ENCODE data around the gene SORD. TPM values are rescaled to one million over a fixed set of nuclear protein-coding genes. Genes with fewer than 3 reads are reported as not detected.

The SORD gene
- polyA plus RNA-seq, 1 donor = 61.1 TPM

- Histone ChIP-seq H3K4me1 (ENCODE audit: control insufficient read depth, insufficient read depth, low read length) (no peaks in the 10 kb centered on the region), H3K27ac (ENCODE audit: low read length) (no peak overlapping the region), H3K4me3 (ENCODE audit: low read length) (no peak overlapping the region), H3K36me3 (ENCODE audit: control insufficient read depth, insufficient read depth, low read length) (no peaks in the 10 kb centered on the region), H3K9me3 (ENCODE audit: control insufficient read depth, low read depth, low read length) (no peaks in the 10 kb centered on the region), H3K27me3 (ENCODE audit: control insufficient read depth, insufficient read depth, low read length) (peaks cover 60% of the 10 kb centered on the region)
- DNase-seq = no peak
These were observed 100.4 kb downstream of the SORD start for GRCh38 chr15:45123397-45123796.

DNA sequence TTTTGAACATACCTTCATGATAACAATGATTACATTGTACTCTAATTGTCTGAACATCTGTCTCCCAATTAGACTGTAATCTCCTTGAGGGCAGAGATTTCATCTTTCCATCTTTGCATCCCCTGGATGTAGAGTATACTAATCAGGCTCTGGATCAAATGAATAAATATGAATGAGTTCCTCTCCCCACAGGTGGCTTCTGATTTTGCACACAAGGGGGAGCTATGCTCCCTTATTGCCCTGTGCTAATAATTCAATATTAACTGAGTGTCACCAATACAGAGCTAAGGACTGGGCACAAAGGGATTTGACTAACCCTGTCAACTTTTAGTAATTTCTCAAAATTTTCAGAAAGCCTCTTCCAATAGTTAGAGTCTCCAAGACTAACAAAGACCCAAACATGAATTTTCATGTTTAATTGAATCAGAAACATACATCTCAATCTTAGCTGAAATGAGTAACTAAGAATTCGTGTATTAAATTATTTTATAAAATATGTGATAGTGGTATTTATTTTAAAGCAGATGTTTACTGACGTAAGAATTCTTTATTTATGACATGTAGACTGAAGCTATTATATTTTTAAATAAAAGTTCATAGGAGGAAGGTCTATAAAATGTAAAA is 103.7 kb downstream of the SORD start:
- Histone ChIP-seq H3K27me3 (ENCODE audit: control insufficient read depth, insufficient read depth, low read length) (peaks cover 78% of the 10 kb centered on the region), H3K4me1 (ENCODE audit: control insufficient read depth, insufficient read depth, low read length) (peaks cover 2% of the 10 kb centered on the region), H3K9me3 (ENCODE audit: control insufficient read depth, low read depth, low read length) (peaks cover 5% of the 10 kb centered on the region), H3K27ac (ENCODE audit: low read length) (no peak overlapping the region), H3K4me3 (ENCODE audit: low read length) (no peak overlapping the region), H3K36me3 (ENCODE audit: control insufficient read depth, insufficient read depth, low read length) (no peaks in the 10 kb centered on the region)
- WGBS (ENCODE audit: insufficient coverage, low lambda C conversion rate) = 47% methylated on average over 2 of the region's 2 CpGs
- DNase-seq = no peak

Other genes starting within 250 kb of the SORD start
- gene TERB2, start 66.5 kb upstream of the SORD start, polyA plus RNA-seq = not detected
- 0.04 TPM for gene DUOX2, start 91.0 kb downstream of the SORD start, polyA plus RNA-seq
- gene DUOXA2, start 91.1 kb downstream of the SORD start, polyA plus RNA-seq = not detected
- gene DUOXA1, start 106.7 kb downstream of the SORD start, polyA plus RNA-seq = 0.15 TPM
- gene DUOX1, start 106.8 kb downstream of the SORD start, polyA plus RNA-seq = 2.6 TPM
- 13.4 TPM for gene SHF, start 164.8 kb downstream of the SORD start, polyA plus RNA-seq
- gene SLC28A2, start 229.0 kb downstream of the SORD start, polyA plus RNA-seq = 16.8 TPM

Data from large intestine (tissue), 3 donors.